IMR-90 (cell line): ENCODE results near the gene PDE4DIP. TPM values are rescaled to one million over a fixed set of nuclear protein-coding genes. Genes with fewer than 3 reads are reported as not detected.
"Not testable (repeated sequence)": the region's sequence is repeated elsewhere in the genome, so short reads cannot be mapped to it uniquely, and the experiment has no call there.

ENCODE experiments used
- ATAC-seq: fragments of 200-7000 bp; cut with Tn5 transposase; 2 replicates; pipeline ENCODE4 v1.9.1; 2020; ENCODE audit warnings: low read depth, mild to moderate bottlenecking, moderate library complexity
- BruUV-seq: library from RNA; stranded (reverse); fragments of 400-500 nt; replicated peaks from 2 replicates; lab custom pipeline; 2021; lab: Mats Ljungman, UMichigan
- CTCF ChIA-PET: fragments of 300-600 bp; formaldehyde crosslinking; extraction: SDS; loops from one replicate; lab custom pipeline; 2021; ENCODE audit warnings: antibody characterized with exemption; lab: Yijun Ruan, JAX
- POLR2A ChIA-PET: fragments of 300-600 bp; sonication (Branson Sonifier 250); formaldehyde crosslinking; loops from one replicate; lab custom pipeline; 2022; ENCODE audit warnings: antibody characterized with exemption; ENCODE audit not compliant: unreplicated experiment; lab: Charles Lee
- DNase-seq: peaks from one replicate; pipeline ENCODE4 v3.0.0; 2013
- H2AFZ ChIP-seq: replicated peaks from 2 replicates; pipeline ENCODE3; 2013; ENCODE audit warnings: low read length, mild to moderate bottlenecking; ENCODE audit not compliant: poor library complexity
- H2AK5ac ChIP-seq: 2 replicates; pipeline ENCODE4 v1.6.1; 2013; ENCODE audit warnings: low read depth, low read length, inconsistent platforms
- H2AK9ac ChIP-seq: replicated peaks from 2 replicates; pipeline ENCODE3; 2013; ENCODE audit warnings: mild to moderate bottlenecking, low read depth, low read length, moderate library complexity; ENCODE audit not compliant: poor library complexity
- H2BK120ac ChIP-seq: 2 replicates; pipeline ENCODE4 v1.6.1; 2013; ENCODE audit warnings: low read depth, low read length, inconsistent platforms
- H2BK15ac ChIP-seq: 3 replicates; pipeline ENCODE4 v1.6.1; 2013; ENCODE audit warnings: low read depth, low read length, inconsistent platforms
- H2BK20ac ChIP-seq: 2 replicates; pipeline ENCODE4 v1.6.1; 2013; ENCODE audit warnings: low read depth, mild to moderate bottlenecking, inconsistent platforms, low read length, moderate library complexity
- H2BK5ac ChIP-seq: 2 replicates; pipeline ENCODE4 v1.6.1; 2013; ENCODE audit warnings: mild to moderate bottlenecking, low read depth, low read length, inconsistent platforms; ENCODE audit not compliant: poor library complexity, severe bottlenecking
- H3K14ac ChIP-seq: replicated peaks from 2 replicates; pipeline ENCODE4 v1.6.1; 2013; ENCODE audit warnings: low read depth, low read length, inconsistent platforms
- H3K18ac ChIP-seq: 2 replicates; pipeline ENCODE4 v1.6.1; 2013; ENCODE audit warnings: low read depth, low read length, control low read depth
- H3K23ac ChIP-seq: 2 replicates; pipeline ENCODE4 v1.6.1; 2013; ENCODE audit warnings: low read depth, low read length, inconsistent platforms
- H3K27ac ChIP-seq: 2 replicates; pipeline ENCODE4 v1.5.1; 2013; ENCODE audit warnings: mild to moderate bottlenecking, control low read depth, low read length; ENCODE audit not compliant: insufficient read depth
- H3K27me3 ChIP-seq: 2 replicates; pipeline ENCODE4 v1.6.1; 2013; ENCODE audit warnings: low read length; ENCODE audit not compliant: control insufficient read depth, insufficient read depth
- H3K36me3 ChIP-seq: 2 replicates; pipeline ENCODE4 v1.6.1; 2013; ENCODE audit warnings: low read length, mixed read lengths; ENCODE audit not compliant: control insufficient read depth, insufficient read depth
- H3K4ac ChIP-seq: 2 replicates; pipeline ENCODE4 v1.6.1; 2013; ENCODE audit warnings: low read depth, low read length, inconsistent platforms
- H3K4me1 ChIP-seq: 2 replicates; pipeline ENCODE4 v1.6.1; 2013; ENCODE audit warnings: low read length, mixed read lengths; ENCODE audit not compliant: control insufficient read depth, insufficient read depth
- H3K4me2 ChIP-seq: 2 replicates; pipeline ENCODE4 v1.6.1; 2013; ENCODE audit warnings: low read depth, mild to moderate bottlenecking, control low read depth, low read length, moderate library complexity
- H3K4me3 ChIP-seq: 2 replicates; pipeline ENCODE4 v1.5.1; 2013; ENCODE audit warnings: low read depth, mild to moderate bottlenecking, control low read depth, low read length, moderate library complexity; ENCODE audit not compliant: insufficient read depth
- H3K56ac ChIP-seq: 2 replicates; pipeline ENCODE4 v1.6.1; 2013; ENCODE audit warnings: low read length, inconsistent platforms; ENCODE audit not compliant: insufficient read depth; ENCODE audit errors: extremely low read depth
- H3K79me1 ChIP-seq, 2 experiments: 2 replicates each; pipeline ENCODE4 v1.6.1; 2013; ENCODE audit warnings: low read length in 2 of 2, inconsistent platforms in 1 of 2, low read depth in 1 of 2
- H3K9ac ChIP-seq: 2 replicates; pipeline ENCODE4 v1.6.1; 2013; ENCODE audit warnings: low read depth, low read length, control low read depth
- H3K9me1 ChIP-seq: 2 replicates; pipeline ENCODE4 v1.6.1; 2013; ENCODE audit warnings: low read length, inconsistent platforms; ENCODE audit not compliant: insufficient read depth
- H3K9me3 ChIP-seq: 2 replicates; pipeline ENCODE4 v1.6.1; 2013; ENCODE audit warnings: low read length; ENCODE audit not compliant: control insufficient read depth, insufficient read depth
- H4K20me1 ChIP-seq: 2 replicates; pipeline ENCODE4 v1.6.1; 2013; ENCODE audit warnings: low read length, inconsistent platforms; ENCODE audit not compliant: insufficient read depth
- H4K5ac ChIP-seq: 2 replicates; pipeline ENCODE4 v1.6.1; 2013; ENCODE audit warnings: mild to moderate bottlenecking, low read depth, low read length, control low read depth
- H4K8ac ChIP-seq, 2 experiments: 2 replicates each; pipeline ENCODE4 v1.6.1; 2013; ENCODE audit warnings: low read depth in 2 of 2, low read length in 2 of 2, control low read depth in 1 of 2, inconsistent platforms in 1 of 2
- H4K91ac ChIP-seq: 2 replicates; pipeline ENCODE4 v1.6.1; 2013; ENCODE audit warnings: low read depth, low read length, inconsistent platforms; ENCODE audit not compliant: insufficient read depth
- WGBS, 2 experiments: methylation state at CpG; one replicate each; pipeline versions ENCODE4 v1.1.5 to v1.1.7; 2013; ENCODE audit warnings: missing lambda C conversion rate in 2 of 2; ENCODE audit not compliant: insufficient read length in 1 of 2; ENCODE audit errors: extremely low coverage in 2 of 2; 5-methylcytosine and 5-hydroxymethylcytosine counted together
- dilution Hi-C: fragments of 300-500 bp; cut with HindIII; formaldehyde crosslinking; loops from one replicate; pipeline ENCODE4 v1.14.3; 2018; ENCODE audit warnings: low sequenced_read_pairs; ENCODE audit not compliant: unreplicated experiment
- in situ Hi-C: fragments of 300-500 bp; cut with MboI; formaldehyde crosslinking; loops from 3 replicates; pipeline ENCODE4 v1.14.3; 2019; ENCODE audit warnings: low sequenced_read_pairs, inconsistent platforms, mixed read lengths
- intact Hi-C: fragments of 100-400 bp; cut with micrococcal nuclease; formaldehyde crosslinking; loops from 2 replicates; pipeline ENCODE4 v1.10.0; 2022
- polyA plus RNA-seq, 3 experiments: library from polyadenylated mRNA; depleted of rRNA; stranded (reverse); fragments of >200 nt; gene quantifications; 2 replicates each; pipeline ENCODE4 v1.2.3, GENCODE V29; 2012; ENCODE audit warnings: low replicate concordance in 1 of 3
- total RNA-seq: library from RNA; depleted of rRNA; stranded (reverse); fragments of >200 nt; gene quantifications from 2 replicates; pipeline ENCODE4 v1.2.3, GENCODE V29; 2012

The PDE4DIP gene
- total and polyA plus RNA-seq, 2 of the 4 experiments (the other 2 are of a cell fraction) = 36.7 to 74.4 TPM

DNA sequence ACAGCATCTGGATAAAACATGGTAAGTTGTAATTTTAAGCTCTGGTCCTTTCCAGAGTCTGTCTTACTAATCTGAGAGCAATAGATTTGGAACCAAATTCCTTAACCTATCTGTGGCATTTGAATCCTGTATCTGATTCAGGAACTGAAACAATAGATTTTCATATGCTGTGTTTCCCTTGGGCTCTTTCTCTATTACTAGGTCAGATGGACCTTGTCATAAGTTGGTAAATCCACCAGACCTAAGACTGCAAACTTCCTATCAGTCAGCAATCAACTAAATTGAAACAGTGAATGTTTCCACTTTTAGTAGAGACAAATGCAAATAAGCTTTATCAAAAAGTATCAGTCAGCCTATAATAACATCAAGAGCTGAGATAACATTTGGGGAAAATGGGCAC is 85.0 kb downstream of the PDE4DIP start:
- H2BK120ac ChIP-seq, ATAC-seq, dilution Hi-C loops, H3K56ac ChIP-seq, H3K9me3 ChIP-seq, H3K23ac ChIP-seq, H3K4me2 ChIP-seq, H3K14ac ChIP-seq, H3K27me3 ChIP-seq, H4K5ac ChIP-seq, H3K9me1 ChIP-seq, H4K8ac ChIP-seq, H4K20me1 ChIP-seq, H3K36me3 ChIP-seq, in situ Hi-C loops, CTCF ChIA-PET, H3K18ac ChIP-seq, H2AK5ac ChIP-seq, H3K4me3 ChIP-seq, H4K91ac ChIP-seq, H2AFZ ChIP-seq, H3K79me1 ChIP-seq, H3K9ac ChIP-seq, H3K4ac ChIP-seq, H2BK20ac ChIP-seq, intact Hi-C loops, H2BK15ac ChIP-seq, DNase-seq, H2BK5ac ChIP-seq, H3K27ac ChIP-seq, H2AK9ac ChIP-seq, POLR2A ChIA-PET, H3K4me1 ChIP-seq, BruUV-seq: not testable (repeated sequence)

GRCh38 chr1:148935381-148936002 is 91.3 kb downstream of the PDE4DIP start:
- H3K36me3 ChIP-seq, H3K79me1 ChIP-seq, DNase-seq, H2AFZ ChIP-seq, H3K4me3 ChIP-seq, H3K4me1 ChIP-seq, H3K4me2 ChIP-seq, H4K20me1 ChIP-seq, H3K56ac ChIP-seq, intact Hi-C loops, H3K9me1 ChIP-seq, H4K8ac ChIP-seq, H3K23ac ChIP-seq, H3K18ac ChIP-seq, POLR2A ChIA-PET, H2BK20ac ChIP-seq, H3K27me3 ChIP-seq, dilution Hi-C loops, H2AK5ac ChIP-seq, ATAC-seq, H3K9ac ChIP-seq, H3K14ac ChIP-seq, H4K5ac ChIP-seq, H2BK15ac ChIP-seq, H3K9me3 ChIP-seq, BruUV-seq, CTCF ChIA-PET, in situ Hi-C loops, H2BK5ac ChIP-seq, H4K91ac ChIP-seq, H2AK9ac ChIP-seq, H3K27ac ChIP-seq, H2BK120ac ChIP-seq, H3K4ac ChIP-seq: not testable (repeated sequence)
- no CpG with 5 or more reads among the region's 3 CpGs for WGBS, 2 experiments
